Inflammatory macrophage (primary cell): ENCODE results near the gene FUT6.
"Not testable (repeated sequence)": the region's sequence is repeated elsewhere in the genome, so short reads cannot be mapped to it uniquely, and the experiment has no call there.

ENCODE experiments used
- DNase-seq, 2 donors: peaks; one replicate each; pipeline ENCODE4 v3.0.0-alpha.2; 2020 to 2022

Gene FUT6

GRCh38 chr19:5785423-5785822 lies 54.1 kb downstream of the FUT6 start:
- no peak for DNase-seq

GRCh38 chr19:5784581-5785147 lies 54.8 kb downstream of the FUT6 start, which contains the start of gene PRR22:
Gene PRR22 (minus strand): TSS chr19:5784746. CDS start chr19:5784660, 86 bp downstream.
- DNase-seq = no peak

DNA sequence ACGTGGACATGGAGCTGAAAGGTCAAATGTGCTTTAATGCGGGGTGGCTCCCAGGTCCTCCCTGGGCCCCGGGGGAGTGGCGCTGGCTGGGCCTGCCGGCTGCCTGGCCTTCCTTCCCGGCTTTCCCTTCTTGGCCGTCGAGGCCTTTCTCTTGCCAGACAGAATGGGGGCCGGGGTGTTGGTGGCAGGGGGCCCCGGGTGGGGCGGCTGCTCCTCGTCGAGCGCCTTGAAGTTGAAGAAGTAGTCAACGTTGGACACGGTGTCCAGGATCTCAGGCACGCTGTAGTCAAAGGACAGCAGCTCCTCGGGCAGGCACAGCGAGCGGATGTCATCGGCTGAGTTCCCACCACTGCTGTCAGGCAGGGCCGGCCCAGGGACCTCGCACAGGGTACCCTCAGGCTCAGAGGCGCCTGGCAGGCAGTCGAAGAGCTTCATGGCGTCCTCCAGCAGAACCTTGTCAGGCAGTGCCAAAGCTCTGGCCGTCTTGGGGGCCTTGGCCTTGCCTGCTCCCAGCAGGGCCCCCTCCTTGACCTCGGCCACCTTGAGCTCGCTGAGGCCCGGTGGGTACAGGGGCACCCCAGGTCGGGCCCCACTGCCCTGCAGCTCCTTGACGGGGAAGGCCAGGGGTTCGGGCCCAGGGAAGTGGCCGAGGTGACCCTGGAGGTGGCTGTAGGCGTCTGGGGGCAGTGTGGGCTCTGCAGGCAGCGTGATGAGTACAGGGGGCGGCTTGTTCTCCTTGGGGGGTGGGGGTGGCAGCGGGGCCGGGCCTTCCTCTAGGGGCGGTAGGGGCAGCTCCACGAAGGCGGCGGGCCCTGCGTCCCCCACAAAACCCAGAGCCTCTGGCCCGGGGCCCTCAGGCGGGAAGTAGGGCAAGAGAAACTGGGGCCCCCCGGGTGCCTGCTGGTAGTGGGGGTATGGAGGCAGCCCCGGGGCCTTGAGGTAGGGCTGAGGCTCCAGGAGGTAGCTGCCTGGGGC lies 56.3 kb downstream of the FUT6 start:
- DNase-seq = no peak

DNA sequence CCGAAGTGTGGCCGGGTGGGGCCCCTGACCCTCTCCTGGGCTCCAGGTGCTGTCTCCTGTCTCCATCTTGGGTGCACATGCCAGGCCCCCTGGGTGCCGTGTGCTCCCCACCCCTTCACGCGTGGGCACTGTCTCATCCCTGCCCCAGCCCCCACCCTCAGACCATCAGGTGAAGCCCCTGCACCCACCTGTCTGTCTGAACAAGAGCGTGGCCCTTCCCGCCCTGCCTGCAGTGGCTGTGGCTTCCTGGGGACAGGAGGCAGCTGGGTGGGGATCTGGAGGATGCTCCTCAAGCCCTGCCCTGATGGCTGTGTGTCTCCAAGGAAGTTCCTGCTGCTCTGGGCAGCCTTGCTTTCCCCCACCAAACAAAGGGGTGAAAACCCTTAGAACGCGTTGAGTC lies 57.2 kb downstream of the FUT6 start:
- DNase-seq = no peak

GRCh38 chr19:5780916-5781315 lies 58.6 kb downstream of the FUT6 start:
- DNase-seq = not testable (repeated sequence)
